Measurements from ENCODE around the gene SRA1.

The SRA1 gene

GRCh38 chr5:140570058-140570457 lies 12.8 kb upstream of the SRA1 start:
- DNase-seq = no peak

DNA sequence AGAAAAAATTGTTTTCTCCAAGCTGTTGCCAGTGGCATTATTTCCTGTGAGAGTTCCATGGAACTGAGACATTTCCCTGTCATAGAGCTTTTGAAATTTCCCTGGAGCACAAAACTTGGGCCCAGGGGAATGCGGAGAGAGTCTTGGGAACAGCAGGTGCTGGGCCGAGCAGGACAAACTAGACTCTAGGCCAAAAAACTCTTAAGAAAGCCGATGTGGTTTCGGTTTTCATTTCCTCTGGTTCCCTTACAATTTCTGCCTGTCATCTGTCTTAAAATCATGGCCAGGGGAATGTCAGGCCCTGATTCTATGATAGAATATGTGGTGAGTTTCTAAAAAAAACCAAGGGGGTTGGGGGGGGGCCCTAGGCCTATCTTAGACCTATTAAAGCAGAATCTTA lies 11.9 kb upstream of the SRA1 start:
- DNase-seq = peak; percentile 71

DNA sequence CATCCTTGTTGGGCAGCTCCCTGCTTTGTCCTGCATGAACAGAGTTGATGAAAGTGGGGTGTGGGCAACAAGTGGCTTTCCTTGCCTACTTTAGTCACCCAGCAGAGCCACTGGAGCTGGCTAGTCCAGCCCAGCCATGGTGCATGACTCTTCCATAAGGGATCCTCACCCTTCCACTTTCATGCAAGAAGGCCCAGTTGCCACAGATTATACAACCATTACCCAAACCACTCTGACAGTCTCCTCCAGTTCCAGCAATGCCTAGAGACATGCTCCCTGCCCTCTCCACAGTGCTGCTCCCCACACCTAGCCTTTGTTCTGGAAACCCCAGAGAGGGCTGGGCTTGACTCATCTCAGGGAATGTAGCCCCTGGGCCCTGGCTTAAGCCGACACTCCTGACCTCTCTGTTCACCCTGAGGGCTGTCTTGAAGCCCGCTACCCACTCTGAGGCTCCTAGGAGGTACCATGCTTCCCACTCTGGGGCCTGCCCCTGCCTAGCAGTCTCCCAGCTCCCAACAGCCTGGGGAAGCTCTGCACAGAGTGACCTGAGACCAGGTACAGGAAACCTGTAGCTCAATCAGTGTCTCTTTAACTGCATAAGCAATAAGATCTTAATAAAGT lies 11.3 kb upstream of the SRA1 start:
- no peak for DNase-seq

DNA sequence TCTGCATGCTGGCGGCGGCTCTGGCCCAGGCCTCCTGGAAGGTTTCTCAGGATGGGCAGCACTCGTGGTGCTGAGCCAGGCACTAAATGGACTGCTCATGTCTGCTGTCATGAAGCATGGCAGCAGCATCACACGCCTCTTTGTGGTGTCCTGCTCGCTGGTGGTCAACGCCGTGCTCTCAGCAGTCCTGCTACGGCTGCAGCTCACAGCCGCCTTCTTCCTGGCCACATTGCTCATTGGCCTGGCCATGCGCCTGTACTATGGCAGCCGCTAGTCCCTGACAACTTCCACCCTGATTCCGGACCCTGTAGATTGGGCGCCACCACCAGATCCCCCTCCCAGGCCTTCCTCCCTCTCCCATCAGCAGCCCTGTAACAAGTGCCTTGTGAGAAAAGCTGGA lies 10.6 kb upstream of the SRA1 start:
- DNase-seq = no peak

GRCh38 chr5:140567136-140567818 lies 10.0 kb upstream of the SRA1 start:
- DNase-seq = no peak

GRCh38 chr5:140566665-140567064 lies 9.4 kb upstream of the SRA1 start:
- DNase-seq = no peak

DNA sequence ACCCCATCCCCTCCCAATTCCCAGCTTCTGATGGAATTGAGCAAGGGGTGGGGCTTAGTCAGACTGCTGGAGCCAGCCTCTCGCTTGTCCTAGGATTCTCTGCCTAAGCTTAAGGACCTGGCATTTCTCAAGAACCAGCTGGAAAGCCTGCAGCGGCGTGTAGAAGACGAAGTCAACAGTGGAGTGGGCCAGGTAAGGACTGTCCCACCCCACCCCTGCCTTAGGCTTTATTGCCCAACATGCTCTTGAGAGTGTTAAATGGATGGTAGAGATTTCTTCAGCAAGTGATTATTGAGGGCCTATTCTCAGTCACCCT lies 8.5 kb upstream of the SRA1 start:
- DNase-seq = no peak

GRCh38 chr5:140565024-140565779 lies 7.9 kb upstream of the SRA1 start:
- DNase-seq = no peak

- peak; percentile 98 for DNase-seq
Measured at GRCh38 chr5:140564196-140565023, 7.1 kb upstream of the SRA1 start, which contains the start of the genes APBB3 and SLC35A4. APBB3 (minus strand) TSS chr5:140564598; CDS start chr5:140564245, 353 bp downstream. SLC35A4 (plus strand) TSS chr5:140564828; CDS start chr5:140567170, 2,342 bp downstream.

- DNase-seq = peak; percentile 37
Measured at GRCh38 chr5:140563596-140563995, 6.3 kb upstream of the SRA1 start.

GRCh38 chr5:140561753-140562523 lies 4.7 kb upstream of the SRA1 start:
- no peak for DNase-seq

GRCh38 chr5:140560227-140560626 lies 3.0 kb upstream of the SRA1 start:
- DNase-seq = no peak

DNA sequence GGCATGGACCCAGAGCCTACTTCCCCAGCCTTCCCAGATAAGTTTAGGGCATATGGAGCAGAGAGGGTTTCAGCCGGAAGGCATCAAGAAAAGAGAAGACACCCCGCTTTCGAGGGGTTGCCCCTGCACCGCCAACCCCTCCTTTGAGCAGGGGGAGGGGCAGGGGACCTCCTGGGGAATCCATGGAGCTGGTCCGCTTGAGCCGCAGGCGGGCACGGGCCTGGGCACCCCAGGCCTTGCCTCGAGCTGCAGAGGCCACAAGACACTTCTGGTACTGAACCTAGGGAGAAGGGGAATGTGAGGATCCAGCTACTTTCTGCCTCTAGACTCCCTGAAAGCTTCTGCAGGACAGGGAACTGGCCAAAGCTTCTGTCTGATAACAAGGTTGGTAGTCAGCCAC lies 1.3 kb upstream of the SRA1 start:
- DNase-seq = no peak

- no peak for DNase-seq
Measured at GRCh38 chr5:140557965-140558364, 692 bp upstream of the SRA1 start.

DNA sequence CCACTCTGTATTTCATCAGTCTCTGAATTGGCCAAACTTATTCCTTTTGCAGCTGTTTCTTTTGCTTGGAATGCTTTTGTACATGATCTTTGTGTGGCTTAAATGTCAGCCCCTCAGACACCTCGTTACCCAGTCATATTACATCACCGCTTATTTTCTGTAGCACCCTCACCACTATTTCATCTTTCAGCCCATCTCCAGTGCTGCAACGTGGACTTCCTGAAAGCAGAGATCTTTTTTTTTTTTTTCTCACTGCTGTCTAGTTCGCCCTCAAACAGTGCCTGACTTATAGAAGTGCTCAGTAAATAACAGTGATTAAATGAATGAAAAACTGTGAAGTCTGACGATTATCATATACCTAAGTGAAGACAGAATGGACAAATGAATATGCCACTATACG lies 835 bp downstream of the SRA1 start:
- DNase-seq = no peak

DNA sequence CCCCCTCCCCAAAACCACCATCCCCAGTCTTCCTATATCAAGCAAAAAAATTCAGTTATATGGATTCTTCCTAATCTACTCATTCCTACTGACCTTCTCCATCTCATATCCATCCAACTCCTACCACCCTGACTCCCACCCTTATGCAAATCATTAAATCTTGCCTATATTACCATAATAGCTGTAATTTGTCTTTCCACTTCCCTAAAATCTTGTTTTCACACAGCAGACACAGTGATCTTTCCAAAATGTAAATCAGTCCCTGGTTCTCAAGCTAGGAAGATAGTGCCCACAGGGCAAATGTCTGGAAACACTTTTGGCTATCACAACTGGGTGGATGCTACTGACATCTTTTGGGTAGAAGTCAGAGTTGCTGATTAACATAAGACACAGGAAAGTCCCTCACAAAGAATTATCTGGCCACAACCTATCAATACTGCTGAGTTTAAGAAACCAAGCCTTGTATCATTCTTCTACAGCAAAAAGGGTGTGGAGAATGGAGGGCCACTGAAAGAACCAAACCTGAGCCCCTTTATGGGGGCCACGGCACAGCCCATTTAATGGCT lies 1.4 kb downstream of the SRA1 start:
- no peak for DNase-seq

GRCh38 chr5:140554454-140554853 lies 2.8 kb downstream of the SRA1 start:
- no peak for DNase-seq

GRCh38 chr5:140553657-140554056 lies 3.6 kb downstream of the SRA1 start:
- no peak for DNase-seq

GRCh38 chr5:140551872-140552271 lies 5.4 kb downstream of the SRA1 start:
- no peak for DNase-seq

DNA sequence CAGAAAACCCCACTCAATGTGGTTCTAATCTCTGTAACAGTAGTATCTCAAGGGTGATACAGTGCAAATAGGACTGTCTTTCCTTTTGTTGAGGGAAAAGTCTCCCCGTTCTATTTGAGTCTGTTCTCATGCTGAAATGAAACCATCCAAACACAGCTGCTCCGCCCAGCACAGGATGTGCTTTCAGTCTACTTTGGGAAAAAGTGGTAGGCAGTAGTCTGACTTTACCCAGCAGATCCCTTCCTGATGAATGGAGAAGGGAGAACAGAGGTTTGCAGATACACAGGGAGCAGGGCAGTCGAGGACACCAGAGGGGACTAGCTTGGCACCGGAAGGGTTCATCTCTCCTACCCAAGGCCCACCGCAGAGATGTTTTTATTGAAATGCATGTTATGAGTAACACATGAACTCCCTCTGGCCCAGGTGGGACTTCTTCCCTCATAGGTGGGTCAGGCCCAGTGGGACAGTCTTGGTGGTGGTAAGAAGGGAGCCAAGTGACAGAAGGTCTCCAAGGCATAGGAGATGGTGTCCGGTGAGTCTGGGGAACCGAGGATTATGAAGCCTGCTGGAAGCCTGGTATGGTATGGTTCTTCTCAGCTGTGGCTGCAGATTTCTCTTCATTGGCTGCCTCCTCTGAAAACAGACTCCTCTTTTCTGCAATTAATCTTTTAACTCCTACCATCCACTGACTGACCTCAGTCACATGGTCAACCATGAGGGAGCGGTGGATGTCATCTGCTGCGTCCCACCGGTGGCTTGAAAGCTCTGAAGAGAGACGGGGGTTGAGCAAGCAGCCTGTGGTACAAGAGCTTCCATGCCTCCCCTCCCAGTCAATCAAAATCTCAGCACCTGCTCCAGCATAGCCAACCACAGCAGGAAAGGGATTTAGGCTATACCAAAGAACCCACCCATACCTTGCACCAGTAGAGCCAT lies 6.9 kb downstream of the SRA1 start:
- no peak for DNase-seq

All from RPMI8226 (cell line).